GM21390 (cell line): ENCODE data around the gene IL4I1.
"Not testable (repeated sequence)": the region's sequence is repeated elsewhere in the genome, so short reads cannot be mapped to it uniquely, and the experiment has no call there.

Experiments used
- ATAC-seq: cut with Tn5 transposase; IDR thresholded peaks from one replicate; pipeline ENCODE4 v1.9.1; 2021; ENCODE audit not compliant: unreplicated experiment

Gene IL4I1

DNA sequence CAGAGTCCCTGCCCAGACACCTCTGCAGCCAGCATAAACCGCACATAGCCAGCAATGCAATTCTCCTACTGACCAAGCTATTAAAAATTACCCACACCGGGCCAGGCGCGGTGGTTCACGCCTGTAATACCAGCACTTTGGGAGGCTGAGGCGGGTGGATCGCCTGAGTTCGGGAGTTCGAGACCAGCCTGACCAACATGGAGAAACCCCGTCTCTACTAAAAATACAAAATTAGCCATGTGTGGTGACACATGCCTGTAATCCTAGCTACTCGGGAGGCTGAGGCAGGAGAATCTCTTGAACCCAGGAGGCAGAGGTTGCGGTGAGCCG is 28.2 kb upstream of the IL4I1 start:
- ATAC-seq: not testable (repeated sequence)

DNA sequence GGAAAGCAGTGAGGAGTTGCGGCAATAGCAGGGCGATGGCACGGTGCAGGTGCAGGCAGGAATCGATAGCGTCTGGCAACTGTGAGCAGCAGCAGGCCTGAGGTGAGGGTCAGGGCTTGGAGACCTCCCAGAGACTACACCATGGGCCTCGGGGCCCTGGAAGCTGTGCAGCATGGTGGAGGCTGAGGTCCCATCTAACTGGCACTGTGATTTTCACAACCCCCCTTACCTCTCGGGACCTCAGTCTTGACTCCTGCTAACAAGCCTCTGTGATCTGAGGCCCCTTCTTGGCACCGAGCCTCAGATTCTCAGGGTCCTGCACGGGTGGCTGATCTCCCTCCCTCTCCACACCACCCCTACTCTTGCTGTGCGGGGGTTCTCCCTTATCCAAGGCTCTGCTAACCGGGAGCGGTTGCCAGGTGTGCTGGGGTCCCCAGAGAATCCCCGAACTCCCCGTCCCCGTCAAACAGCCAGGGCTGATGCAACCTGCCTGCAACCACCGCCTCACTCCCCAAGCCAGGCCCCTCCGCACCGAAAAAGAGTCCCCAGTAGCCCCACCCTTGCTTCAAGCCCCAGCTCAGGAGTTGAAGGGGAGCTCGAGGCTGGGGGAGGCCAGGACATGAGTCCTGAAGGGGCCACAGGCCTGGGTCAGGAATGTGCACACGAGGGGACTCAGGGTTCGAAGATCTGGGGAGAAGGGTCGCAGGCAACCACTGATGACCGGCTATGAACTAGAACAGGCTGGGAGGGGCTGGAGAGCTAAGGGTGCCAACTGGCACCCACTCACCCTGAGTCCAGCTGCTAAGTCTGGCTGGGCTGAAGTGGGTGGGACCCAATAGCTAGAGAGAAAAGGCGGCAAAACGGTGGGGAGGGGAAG is 27.6 kb upstream of the IL4I1 start:
- ATAC-seq: no peak

DNA sequence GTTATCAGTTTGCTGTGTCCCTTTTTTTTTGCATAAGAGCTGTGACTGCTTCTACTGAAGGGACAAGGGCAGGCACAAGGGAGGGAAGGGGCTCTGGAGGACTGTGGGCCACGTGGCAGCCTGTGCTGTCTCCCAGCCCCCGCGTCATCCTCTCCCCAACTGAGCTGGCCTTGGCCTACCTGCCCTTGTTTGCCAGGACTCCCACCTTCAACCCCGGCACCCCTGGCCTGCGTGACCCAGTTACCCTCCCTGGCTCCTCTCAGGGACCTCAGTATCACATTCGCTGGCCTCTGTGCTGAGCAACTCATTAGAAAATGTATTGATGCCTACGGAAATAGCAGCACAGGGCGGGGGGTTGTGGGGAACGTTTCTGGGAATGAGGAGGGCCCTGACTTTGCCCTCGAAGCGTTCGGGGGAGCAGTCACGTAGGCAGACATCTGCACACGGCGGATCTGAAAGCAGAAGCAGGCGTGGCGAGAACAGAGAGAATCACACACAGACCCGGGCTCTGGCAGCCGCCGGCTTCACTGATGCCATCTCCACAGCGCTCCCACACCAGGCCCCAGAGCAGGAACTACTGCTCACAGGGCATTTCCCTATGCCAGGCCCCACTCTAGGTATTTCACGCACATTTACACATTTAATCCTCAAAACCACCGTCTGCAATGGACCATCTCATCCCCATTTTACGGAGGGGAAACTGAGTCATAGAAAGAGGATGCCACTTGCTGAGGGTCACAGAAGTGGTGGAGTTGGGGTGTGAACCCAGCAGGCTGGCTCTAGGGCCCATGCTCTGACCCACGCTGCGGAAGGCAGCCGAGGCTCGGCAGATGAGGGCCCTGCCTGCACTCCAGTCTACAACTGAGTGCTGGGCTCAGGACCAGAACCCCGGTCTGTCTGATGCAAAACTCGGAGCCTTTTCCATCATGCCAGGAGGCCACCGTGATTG is 26.6 kb upstream of the IL4I1 start:
- ATAC-seq: no peak

DNA sequence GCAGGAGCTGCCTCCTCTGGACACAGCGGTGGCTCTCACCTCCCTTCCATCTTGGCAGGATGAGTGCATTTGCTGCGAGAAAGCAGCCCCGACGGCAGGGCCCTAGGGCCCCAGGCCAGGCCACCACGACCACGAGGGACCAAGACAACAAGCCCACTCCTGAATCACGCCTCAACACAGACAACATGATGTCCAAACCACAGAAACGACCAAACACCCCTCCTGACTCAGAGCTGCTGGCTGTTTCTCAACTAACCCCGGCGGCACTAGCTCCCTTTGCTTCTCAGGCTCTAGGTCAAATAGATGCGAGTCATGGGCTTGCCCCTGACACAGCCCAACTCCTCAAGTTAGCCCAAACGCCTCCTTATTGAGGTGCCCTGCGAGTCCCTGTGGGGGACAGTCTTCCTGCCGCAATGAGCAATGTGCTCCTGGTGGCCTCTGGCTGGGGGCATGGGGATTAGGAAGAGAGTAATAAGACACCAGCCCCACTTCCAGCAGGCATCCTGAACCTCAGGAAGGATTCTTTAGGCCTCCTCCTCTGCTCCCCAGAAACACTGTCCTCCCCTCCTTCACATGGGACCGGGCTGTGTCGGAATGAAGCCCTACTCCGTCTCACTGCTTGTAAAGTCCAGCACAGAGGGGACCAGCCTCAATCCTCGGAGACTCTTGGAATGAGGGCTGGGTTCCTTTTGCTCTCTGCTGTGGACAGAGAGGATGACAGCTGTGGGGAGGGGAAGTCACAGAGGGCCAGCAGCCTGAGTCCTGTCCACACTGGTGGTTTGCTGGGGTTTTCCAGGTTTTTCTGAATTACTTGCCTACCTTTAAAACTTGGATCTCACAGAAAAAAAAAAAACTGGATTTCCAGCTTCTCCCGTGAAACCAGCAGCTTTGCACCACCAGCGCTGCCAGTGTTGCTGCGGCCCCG is 25.4 kb upstream of the IL4I1 start:
- no peak for ATAC-seq

DNA sequence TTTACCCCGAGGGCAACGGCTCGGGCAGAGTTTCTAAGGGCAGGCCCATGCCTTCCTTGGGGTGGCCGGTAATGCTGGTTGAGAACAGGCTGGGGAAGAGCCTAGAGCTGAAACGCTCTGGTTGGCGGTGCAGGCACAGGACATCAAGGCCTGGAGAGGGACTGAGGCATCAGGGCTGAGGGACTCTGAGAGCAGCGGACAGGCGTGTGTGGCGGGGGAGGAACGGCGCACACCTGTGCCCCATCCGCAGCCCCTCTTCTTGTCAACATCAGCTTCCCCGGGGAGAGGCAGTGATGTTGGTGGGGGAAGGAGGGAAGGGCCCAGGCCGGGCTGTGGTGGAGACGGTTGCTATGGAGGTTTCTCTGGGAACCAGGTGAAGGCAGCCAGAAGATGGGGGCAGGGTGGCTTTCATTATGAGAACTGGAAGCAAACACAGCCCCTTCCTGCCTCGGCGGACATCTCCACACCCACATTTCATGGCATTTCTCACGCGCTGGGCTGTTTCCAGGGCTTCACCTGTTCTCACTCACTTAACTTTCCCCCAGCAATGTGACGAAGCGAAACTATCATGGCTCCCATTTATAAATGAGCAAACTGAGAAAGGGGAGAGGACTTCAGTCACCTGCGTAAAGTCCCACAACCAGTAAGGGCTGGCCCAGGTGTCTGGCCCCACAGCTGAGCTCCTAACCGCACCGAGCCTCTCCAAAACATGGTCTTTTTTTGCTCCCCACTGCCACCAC is 24.1 kb upstream of the IL4I1 start:
- ATAC-seq: no peak

DNA sequence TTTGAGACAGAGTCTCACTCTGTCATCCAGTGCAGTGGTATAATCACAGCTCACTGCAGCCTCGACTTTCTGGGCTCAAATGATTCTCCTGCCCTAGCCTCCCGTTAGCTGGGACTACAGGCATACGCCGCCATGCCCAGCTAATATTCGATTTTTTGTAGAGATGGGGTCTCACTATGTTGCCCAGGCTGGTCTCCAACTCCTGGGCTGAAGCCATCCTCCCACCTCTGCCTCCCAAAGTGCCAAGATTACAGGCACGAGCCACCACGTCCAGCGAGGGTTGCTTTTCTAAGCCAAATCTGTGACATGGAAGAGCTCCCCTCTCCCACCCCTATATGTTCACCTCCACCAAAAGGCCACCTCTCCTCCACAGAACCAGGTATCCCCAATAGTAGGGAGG is 21.4 kb upstream of the IL4I1 start:
- ATAC-seq: no peak

DNA sequence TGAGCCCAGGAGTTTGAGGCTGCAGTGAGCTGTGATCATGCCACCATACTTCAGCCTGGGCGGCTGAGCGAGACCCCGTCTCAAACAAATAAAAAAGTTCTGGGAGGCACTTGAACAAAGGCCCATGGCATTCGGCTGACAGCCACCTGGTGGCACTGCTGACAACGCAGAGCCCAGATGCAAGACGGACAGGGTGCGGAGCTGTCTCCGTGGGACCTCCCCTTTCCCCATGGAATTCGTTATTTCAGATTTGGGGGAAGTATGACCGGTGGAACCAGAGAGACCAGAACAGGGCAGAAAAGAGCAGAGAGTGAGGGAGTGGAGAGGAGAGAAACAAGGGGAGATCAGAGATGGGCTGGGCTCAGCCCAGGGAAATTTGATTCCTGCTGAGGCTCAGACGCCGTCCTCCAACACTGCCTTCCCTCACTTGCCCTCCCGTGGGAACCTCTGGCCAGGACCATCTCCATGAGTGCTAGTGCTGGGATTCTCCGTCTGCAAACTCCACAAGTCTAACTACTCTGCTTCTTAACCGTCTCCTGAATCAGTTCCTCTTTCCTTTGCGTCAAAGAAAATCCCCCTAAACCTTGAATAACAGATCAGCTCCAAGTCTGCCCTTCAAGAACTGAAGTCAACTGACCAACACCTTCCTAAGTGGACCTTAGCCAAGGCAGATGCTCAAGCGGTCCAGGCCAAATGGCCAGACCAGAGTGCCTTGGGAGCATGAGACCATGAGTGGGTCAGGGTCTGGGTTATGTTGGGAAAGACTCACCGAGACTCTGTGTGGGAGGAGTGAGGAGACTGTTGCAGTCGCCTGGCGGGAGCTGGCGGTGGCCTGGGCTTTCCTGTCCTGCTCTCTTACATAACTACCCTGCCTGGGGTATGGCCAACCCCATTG is 20.4 kb upstream of the IL4I1 start:
- ATAC-seq: no peak

DNA sequence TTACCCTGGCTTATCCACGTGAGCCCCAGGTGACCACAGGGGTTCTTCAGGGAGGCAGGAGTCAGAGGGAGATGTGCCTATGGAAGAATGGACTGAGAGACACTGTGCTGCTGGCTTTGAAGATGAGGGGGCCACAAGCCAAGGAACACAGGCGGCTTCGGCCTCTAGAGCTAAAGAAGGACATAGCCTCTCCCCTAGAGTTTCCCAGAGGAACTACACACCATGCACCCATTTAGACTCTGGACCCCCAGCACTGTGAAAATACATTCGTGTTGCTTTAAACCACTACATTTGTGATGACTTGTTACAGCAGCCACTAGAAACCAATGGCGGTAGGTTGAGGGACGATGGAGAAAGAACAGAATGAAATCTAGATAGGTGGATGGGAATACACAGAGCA is 18.6 kb upstream of the IL4I1 start:
- ATAC-seq: no peak

DNA sequence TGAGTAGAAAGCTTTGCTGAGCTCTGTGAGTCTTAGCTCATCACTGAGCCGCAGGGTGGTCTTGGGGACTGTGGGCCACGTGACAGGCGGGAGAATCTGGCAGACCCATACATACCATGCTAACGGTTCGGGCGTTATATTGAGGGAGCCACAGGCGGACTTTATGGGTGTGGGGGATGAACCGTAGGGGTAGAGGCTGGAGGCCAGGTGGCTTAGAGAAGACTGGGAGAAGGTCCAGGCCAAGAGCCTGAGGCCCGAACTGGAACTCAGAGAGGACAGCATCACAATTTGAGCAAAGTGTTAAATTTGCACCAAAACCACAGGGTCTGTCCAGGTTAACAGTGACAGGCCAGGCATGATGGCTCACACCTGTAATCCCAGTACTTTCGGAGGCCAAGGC is 17.0 kb upstream of the IL4I1 start:
- ATAC-seq: no peak

DNA sequence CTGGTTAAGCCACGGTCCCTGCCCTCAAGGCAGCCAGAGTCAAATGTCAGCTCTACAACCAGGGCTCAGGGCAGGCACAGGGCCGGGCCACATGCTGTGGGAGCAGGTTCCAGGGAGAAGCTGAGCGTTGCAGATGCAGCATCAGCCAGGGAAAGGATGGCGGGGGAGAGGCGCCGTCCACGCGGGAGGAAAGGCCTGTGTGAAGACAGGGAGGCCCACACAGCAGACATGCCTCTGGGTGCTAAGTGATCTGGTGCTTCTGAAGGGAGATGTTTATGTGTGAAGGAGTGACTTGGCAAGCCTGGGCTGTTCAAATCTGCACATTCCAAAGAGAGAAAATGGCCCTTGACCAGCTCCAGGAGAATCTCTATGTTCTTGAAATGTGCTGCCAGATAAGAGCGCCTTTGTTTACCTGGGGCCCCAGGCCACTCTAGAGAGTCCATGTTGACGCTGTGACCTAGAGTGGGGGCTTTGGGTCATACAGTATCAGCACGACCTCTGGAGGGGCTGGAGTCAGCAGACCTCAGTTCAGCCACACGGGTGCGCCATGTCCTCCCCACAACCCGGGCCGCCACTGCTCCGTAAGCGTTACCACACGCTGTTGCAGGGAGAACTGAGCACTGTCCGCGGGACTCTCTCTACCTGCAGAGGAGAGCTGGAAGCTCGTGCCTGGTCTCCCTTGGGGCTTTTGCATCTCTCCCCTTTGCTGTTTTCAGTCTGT is 16.4 kb upstream of the IL4I1 start:
- ATAC-seq: no peak

DNA sequence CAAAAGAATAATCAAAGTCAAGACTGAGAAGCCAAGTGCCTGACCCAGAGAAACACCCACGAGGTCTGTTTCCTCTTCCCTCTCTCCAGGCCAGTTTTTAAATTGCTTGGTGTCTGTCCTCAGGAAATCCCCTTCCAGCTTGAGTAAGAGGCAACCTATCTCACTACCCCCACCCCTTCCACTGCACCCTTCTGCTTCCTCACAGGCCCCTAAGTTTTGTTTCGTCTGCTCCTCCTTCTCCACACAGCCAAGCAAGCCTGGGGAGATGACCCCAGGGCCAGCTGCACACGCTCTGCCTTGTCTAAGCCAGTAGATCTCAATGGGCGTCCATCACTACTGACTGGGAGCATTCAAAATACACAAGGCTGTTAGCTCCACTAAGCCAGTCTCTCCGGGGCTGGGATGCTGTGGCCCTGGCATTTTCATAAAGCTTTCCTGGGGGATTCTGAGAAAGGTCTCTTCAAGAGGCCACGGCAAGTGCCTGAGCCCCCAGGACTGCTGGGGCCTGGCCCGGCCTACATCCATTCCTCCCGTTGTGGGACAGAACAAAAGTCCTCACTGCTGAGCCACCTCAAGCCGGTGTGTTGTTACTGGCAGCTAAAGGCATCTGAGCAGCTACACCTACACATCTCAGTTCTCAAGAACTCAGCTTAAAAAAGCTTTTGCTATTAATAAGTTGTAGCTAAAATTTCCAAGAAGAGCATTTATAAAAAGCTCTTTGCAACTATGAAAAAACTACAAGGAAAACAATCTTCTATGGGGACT is 14.9 kb upstream of the IL4I1 start:
- no peak for ATAC-seq

DNA sequence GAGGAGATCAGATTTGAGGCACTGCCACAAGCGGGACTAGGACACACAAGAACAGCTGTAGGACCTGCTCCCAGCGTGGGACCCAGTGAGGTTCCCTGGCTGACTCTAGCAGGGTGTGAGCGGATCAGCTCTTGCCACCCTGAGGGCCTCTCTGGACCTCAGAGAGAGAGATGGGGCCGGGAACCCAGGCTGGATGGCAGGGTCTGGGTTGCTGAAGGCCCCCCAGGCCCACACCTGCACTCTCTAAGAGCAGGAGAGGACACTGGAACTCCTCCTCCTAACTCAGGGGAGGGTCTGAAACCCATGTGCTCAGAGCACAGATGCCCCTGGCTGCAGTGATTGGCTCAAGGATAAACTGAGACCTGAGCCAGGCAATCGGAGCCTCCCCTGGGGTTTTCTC is 13.5 kb upstream of the IL4I1 start:
- no peak for ATAC-seq

DNA sequence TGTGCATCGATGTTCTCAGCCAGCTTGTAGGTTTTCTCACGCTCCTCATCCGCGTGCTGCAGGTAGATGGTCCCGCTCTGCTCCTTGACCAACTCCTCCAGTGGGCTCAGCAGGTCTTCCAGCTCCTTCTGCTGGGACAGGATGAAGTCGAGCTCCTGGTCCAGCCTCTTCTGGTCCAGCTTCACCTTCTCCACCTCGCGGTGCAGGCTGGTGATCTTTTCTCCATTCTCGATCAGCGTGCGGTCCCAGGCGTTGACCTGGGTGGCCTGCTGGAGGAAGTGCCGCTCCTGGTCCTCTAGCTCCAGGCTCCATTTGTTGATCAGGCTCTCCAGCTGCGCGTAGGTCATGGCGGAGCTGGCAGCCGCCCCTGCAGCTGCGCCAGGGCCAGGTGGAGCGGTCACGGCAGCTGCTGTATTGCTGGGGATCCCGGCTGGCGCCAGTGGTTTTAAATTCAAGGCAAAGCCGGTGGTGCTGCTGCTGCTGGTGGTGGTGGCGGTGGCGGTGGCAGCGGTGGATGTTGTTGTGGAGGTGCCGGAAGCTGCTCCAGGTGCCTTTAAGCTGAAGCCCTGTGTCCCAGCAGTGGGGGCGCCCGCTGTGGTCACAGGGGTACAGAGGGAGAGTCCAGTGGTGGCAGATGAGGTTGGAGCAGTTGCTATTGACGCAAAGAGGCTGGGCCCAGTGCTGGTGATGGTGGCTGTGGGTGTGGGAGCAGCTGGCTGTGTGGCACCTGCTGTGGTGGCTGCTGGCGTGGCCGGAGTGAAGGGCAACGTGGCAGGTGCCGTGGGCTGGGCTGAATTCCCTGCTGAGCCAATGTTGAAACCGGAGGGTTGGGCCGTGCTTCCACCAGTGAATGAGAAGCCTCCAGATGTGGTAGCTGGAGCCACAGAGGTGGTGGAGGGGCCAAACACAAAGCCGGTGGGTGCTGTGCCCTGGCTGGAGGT is 12.1 kb upstream of the IL4I1 start:
- ATAC-seq: no peak

DNA sequence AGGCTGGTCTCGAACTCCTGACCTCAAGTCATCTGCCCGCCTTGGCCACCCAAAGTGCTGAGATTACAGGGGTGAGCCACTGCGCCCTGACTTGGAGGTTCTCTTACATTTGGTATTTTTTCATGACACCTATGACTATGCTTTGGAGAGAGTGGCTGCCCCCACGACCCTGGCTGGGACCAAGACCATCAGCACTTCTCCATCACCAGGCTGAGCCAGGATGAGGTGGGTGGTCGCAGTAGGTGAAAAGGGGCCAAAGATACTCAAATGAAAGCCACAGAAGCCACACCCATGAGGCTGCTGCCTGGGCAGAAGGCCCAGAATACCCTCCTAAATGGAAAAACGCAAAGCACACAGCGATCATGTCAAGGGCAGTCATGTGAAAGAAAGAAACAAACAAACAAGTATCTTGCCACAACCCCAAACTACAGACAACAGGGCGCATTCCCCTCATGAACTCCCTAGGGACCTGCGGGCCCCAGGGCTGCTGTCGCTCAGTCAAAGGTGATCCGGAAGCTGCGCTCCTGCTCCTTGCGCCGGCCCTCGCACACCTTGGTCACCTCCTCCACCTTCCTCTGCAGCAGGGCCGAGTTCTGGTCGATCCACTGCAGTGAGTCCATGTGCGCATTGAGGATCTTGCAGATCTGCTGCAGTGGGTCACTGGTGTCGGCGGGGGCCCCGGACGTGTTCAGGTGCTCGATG is 11.2 kb upstream of the IL4I1 start:
- no peak for ATAC-seq

DNA sequence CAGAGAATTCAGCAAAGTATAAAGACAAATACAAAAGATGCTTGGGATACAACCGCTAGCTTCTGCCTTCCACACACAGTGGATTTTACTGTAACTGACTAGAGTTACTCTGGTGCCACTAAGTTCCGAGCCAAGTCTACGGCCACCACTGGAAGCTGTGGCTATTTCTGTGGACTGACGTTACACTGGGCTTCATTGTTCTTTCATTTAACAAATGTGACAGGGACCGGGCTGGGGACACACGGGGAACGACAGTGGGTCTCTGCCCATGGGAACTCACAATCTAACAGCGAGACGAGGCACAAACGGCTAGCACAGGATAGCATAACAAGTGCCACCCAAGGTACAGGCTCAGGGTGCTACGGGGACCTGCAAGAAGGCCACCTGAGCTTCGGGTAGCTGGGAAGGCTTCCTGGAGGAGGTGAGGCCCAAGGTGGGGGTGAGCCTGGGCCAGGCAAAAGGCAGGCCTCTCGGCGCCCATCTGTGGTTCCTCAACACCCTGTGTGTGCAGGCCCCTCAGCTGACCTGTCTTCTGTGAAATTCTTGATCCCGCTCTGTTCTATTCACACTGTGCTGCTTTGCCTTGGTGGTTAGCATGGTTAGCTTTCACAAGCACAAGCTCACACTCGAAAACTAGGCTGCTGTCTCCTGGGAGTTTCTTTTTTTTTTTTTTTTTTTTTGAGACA is 10.3 kb upstream of the IL4I1 start:
- ATAC-seq: no peak

DNA sequence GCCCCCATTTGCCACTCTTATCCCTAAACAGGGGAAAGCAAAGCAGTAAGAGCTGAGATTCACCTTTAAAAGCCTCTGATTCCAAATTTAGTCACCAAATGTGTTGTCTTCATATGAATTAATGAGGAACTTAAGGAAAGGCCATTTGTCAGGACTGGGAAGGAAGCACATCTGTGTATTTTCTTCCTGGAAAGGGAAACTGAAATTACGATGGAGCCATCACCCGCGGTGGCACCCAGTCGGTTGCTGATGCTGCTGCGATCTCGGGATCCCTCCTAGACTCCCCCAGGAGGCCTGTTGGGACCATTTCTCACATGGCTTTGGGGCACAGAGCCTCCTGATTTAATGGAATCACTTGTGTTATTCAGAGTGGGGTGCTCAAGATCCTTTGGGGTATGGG is 7.4 kb upstream of the IL4I1 start:
- no peak for ATAC-seq
